WERI-Rb-1 (cell line): ENCODE measurements around the gene SMOC2.

Source experiments
- DNase-seq: peaks from one replicate; pipeline ENCODE4 v3.0.0-alpha.2; 2020
- H3K27ac ChIP-seq: fragments of 250-450 bp; sonication (Bioruptor Pico); 2 replicates; pipeline ENCODE4 v1.5.1; 2020; ENCODE audit warnings: mild to moderate bottlenecking, moderate library complexity
- H3K27me3 ChIP-seq: fragments of 250-450 bp; sonication (Bioruptor Pico); 2 replicates; pipeline ENCODE4 v1.5.1; 2021; ENCODE audit warnings: mild to moderate bottlenecking, low read depth, moderate library complexity; ENCODE audit not compliant: insufficient read depth, severe bottlenecking
- H3K36me3 ChIP-seq: fragments of 250-450 bp; sonication (Bioruptor Pico); 2 replicates; pipeline ENCODE4 v1.5.1; 2020; ENCODE audit warnings: mild to moderate bottlenecking, moderate library complexity
- H3K4me3 ChIP-seq: 2 replicates; pipeline ENCODE4 v1.5.1; 2011; ENCODE audit warnings: low read depth, mild to moderate bottlenecking, control low read depth, low read length
- H3K9me3 ChIP-seq: fragments of 250-450 bp; sonication (Bioruptor Pico); 2 replicates; pipeline ENCODE4 v1.5.1; 2021; ENCODE audit warnings: mild to moderate bottlenecking, moderate library complexity; ENCODE audit not compliant: severe bottlenecking
- TF ChIP-seq, protein P1 (sequence below): IDR thresholded peaks from 2 replicates; pipeline ENCODE4 v1.5.1; 2011; ENCODE audit warnings: low read depth, mild to moderate bottlenecking, control low read depth, inconsistent platforms, low read length

The SMOC2 gene

DNA sequence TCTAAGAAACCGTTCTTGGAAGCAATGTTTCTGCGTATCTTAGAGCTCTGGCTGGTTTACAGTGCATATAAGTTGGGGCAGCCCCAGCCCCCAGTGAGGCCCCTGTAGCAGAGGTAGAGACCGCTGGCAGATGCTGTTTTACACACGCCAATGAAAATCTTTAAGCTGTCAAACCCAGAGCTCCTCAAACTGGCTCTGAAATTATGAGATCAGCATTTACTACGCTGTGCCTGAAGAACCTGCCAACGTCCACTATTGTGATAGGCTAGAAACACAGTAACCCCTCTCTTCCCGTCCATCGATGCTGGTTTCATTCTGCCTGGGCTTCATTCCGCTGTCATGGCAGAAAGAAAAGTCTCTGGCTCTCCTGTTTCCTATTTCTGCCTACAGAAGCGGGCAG, 160.6 kb downstream of the SMOC2 start:
- no peak overlapping the region for H3K4me3 ChIP-seq

DNA sequence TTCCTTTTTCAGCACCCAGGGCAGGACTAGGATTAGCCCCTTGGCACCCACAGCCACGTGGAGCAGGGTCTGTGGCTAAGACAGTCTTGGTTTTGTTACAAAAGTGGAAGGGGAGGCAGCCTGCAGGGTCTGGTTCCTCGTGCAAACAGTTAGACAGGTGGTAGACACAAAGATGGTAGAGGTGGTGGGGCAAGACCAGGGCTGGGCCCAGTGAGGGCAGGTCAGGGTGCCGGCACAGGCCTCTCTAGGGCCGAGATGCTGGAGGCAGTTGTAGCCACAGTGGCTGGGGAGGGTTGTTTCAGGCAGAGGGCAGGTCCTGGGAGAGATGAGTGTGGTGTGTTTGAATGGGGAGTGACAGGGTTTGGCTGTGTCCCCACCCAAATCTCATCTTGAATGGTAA, 161.6 kb downstream of the SMOC2 start:
- no peaks in the 10 kb centered on the region for H3K9me3 ChIP-seq
- H3K27me3 ChIP-seq = no peaks in the 10 kb centered on the region
- DNase-seq = no peak
- H3K36me3 ChIP-seq = no peaks in the 10 kb centered on the region
- no peak overlapping the region for H3K27ac ChIP-seq
- no peak overlapping the region for H3K4me3 ChIP-seq
- TF ChIP-seq, protein P1, sequence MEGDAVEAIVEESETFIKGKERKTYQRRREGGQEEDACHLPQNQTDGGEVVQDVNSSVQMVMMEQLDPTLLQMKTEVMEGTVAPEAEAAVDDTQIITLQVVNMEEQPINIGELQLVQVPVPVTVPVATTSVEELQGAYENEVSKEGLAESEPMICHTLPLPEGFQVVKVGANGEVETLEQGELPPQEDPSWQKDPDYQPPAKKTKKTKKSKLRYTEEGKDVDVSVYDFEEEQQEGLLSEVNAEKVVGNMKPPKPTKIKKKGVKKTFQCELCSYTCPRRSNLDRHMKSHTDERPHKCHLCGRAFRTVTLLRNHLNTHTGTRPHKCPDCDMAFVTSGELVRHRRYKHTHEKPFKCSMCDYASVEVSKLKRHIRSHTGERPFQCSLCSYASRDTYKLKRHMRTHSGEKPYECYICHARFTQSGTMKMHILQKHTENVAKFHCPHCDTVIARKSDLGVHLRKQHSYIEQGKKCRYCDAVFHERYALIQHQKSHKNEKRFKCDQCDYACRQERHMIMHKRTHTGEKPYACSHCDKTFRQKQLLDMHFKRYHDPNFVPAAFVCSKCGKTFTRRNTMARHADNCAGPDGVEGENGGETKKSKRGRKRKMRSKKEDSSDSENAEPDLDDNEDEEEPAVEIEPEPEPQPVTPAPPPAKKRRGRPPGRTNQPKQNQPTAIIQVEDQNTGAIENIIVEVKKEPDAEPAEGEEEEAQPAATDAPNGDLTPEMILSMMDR = no peak

More for the DNA sequence above, 160.6 kb downstream of the SMOC2 start:
- Histone ChIP-seq H3K36me3 (no peaks in the 10 kb centered on the region), H3K27ac (no peak overlapping the region), H3K9me3 (no peaks in the 10 kb centered on the region), H3K27me3 (no peaks in the 10 kb centered on the region)
- TF ChIP-seq, protein P1 = no peak
- no peak for DNase-seq

DNA sequence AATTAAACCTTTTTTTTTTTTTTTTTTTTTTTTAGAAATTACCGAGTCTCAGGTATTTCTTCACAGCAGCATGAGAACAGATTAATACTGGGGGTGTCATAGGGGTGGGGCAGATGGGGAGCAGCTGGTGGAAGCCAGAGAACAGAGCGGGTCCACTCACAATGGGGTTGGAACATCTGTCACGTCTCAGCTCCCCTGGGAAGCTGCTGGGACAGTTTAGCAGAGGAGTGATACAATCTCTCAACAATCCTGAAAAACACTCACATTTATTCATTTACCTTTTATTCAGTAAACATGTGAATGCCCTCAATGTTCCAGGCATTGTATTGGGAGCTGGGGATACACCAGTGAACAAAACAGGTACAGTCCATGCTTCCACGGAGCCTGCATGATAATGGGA, 162.2 kb downstream of the SMOC2 start:
- H3K36me3 ChIP-seq = no peaks in the 10 kb centered on the region
- no peak overlapping the region for H3K27ac ChIP-seq
- TF ChIP-seq, protein P1 = no peak
- H3K27me3 ChIP-seq = no peaks in the 10 kb centered on the region
- no peak for DNase-seq
- no peaks in the 10 kb centered on the region for H3K9me3 ChIP-seq
- no peak overlapping the region for H3K4me3 ChIP-seq

- H3K4me3 ChIP-seq = no peak overlapping the region
- H3K36me3 ChIP-seq = no peaks in the 10 kb centered on the region
Observed at GRCh38 chr6:168605964-168606363, 165.0 kb downstream of the SMOC2 start.

DNA sequence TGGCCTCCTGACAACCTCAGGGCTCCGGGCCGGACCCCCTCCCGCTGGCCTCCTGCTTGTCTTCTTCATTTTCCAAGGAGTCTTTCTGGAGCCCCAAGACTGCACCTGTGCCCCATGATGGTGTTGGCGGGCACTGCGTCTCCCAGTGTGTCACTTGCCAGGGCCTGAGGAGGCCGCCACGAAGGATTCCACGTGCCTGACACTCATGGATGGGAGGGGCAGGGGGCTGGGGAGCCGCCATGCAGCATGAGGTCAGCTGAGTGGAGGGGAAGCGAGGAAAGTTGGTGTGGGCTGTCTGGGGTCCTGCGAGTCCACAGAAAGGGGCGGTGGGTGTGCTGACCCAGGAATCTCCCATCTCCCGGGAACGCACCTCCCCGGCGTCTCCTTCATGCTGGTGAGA, 165.7 kb downstream of the SMOC2 start:
- Histone ChIP-seq H3K9me3 (no peaks in the 10 kb centered on the region), H3K27ac (no peak overlapping the region), H3K4me3 (no peak overlapping the region), H3K36me3 (no peaks in the 10 kb centered on the region), H3K27me3 (no peaks in the 10 kb centered on the region)
- no peak for DNase-seq
- TF ChIP-seq, protein P1 = no peak

More at GRCh38 chr6:168605964-168606363, 165.0 kb downstream of the SMOC2 start:
- Histone ChIP-seq H3K9me3 (no peaks in the 10 kb centered on the region), H3K27me3 (no peaks in the 10 kb centered on the region), H3K27ac (no peak overlapping the region)
- no peak for DNase-seq
- TF ChIP-seq, protein P1 = no peak
